Gastrocnemius medialis (tissue), 4 donors: ENCODE data around the gene TCEA2.

Experiments used
- CTCF ChIP-seq, 5 experiments: fragments of 450-650 bp in 3 of 5; fragments of 200-600 bp in 2 of 5; sonication (generic) in 2 of 5; IDR thresholded peaks in 4 of 5; conservative IDR thresholded peaks in 1 of 5; 1 replicate in 4 of 5; 2 replicates in 1 of 5; pipeline ENCODE4 v1.5.1; 2016 to 2019; ENCODE audit warnings: antibody characterized with exemption in 5 of 5, mild to moderate bottlenecking in 3 of 5, moderate library complexity in 3 of 5
- POLR2A ChIP-seq, 2 donors: fragments of 450-650 bp; IDR thresholded peaks; one replicate each; pipeline ENCODE4 v1.6.1; 2017; ENCODE audit warnings: antibody characterized with exemption in 2 of 2, mild to moderate bottlenecking in 2 of 2, moderate library complexity in 2 of 2

DNA sequence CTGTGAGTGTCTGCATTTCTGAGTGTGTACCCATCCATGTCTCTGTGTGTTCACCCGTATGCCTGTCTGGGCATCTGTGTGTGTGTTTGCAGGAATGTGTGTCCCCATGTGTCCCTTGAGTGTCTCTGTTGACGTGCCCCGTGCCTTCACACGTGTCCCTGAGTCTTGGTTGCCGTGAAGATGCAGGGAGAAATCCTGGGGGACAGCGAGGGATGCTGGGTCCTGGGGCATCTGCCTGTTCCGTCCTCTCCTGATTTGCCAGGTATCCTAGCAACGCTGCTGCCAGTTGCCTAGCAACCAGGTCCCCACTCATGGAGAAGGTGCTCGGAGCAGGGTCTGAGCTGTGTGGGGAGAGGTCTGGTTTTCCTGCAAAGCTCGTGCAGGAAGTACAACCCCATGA, 27.2 kb downstream of the TCEA2 start:
- no peak for TF ChIP-seq CTCF (IDR thresholded peaks at IDR 0.05 in 4 of 5, conservative IDR thresholded peaks at IDR 0.05 in 1 of 5)
- no peak for TF ChIP-seq POLR2A (IDR thresholded peaks at IDR 0.05)
